ENCODE measurements around the gene TDRD9.
"Not testable (repeated sequence)": the region's sequence is repeated elsewhere in the genome, so short reads cannot be mapped to it uniquely, and the experiment has no call there.

The TDRD9 gene

DNA sequence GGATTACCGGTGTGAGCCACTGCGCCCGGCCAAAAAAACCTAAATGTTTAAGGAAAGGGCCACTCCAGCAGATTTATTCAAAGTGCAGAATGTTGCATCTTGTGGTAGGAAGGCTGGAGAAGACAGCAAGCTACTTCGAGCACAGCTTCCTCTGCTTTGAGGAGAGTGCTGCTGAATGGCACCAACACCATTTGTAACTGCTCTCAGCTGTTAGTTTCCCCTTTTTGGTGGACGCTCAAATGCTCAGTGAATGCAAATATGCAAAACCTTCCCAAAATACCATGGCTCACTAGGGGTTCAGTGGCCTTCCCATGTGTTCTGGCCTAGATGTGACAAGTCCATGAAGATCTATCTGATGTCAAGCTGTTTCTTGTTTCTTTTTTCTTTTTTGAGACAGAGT lies 2.9 kb upstream of the TDRD9 start:
- DNase-seq (ENCODE audit: low spot score) = no peak

DNA sequence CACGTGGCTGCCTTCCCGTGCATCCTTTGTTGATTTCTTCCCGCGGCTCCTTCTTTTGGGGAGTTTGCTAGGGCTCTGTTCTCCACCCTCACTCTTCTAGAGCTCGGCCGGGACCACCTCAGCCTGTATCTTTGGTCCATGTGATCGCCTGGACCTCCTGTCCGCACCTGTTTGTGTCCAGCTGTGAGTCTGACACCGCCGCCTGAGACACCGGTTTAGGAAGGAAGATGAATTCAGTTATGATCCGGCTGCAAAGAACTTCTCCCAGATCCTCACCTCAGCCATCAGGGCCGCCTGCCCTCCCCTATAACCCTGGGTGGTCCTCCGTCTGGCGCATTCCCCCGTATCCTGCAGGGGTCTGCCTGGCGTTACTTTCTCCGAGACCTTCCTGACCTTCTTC lies 690 bp upstream of the TDRD9 start:
- no peak for DNase-seq (ENCODE audit: low spot score)

DNA sequence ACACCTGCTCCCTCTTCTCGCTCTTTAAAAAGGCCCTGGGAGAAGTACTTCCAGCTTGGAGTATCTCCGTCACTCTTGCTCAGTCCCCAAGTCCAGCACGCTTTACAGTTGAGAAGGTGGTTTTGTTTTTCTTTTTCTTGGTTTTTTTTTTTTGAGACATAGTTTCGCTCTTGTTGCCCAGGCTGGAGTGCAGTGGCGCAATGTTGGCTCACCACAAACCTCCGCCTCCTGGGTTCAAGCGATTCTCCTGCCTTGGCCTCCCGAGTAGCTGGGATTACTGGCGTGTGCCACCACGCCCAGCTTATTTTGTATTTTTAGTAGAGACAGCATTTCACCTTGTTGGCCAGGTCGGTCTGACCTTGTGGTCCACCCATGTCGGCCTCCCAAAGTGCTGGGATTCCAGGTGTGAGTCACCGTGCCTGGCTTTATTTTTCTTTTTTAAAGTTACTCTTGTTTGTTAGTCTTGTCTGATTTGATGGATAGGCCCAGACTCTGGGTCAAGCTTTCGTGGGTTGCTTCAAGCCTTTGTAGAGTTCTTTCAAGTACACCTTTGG lies 1.9 kb downstream of the TDRD9 start:
- no peak for DNase-seq (ENCODE audit: low spot score)

DNA sequence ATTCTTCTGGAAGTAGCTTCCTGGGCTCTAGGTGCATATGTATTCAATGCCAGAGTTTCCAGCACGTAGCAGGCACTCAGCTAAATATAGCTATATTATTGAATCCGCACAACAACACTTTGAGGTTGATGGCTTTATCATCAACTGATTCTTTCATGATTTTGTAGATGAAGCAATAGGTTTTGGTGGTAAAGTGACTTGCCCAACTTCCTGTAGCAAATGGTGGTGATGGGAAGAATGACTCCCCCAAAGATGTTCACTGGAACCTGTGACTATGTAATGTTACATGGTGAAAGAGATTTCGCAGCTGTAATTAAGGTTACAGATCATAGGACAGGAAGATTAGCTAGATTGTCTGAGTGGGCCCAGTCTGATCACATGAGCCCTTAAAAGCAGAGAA lies 3.2 kb downstream of the TDRD9 start:
- no peak for DNase-seq (ENCODE audit: low spot score)

DNA sequence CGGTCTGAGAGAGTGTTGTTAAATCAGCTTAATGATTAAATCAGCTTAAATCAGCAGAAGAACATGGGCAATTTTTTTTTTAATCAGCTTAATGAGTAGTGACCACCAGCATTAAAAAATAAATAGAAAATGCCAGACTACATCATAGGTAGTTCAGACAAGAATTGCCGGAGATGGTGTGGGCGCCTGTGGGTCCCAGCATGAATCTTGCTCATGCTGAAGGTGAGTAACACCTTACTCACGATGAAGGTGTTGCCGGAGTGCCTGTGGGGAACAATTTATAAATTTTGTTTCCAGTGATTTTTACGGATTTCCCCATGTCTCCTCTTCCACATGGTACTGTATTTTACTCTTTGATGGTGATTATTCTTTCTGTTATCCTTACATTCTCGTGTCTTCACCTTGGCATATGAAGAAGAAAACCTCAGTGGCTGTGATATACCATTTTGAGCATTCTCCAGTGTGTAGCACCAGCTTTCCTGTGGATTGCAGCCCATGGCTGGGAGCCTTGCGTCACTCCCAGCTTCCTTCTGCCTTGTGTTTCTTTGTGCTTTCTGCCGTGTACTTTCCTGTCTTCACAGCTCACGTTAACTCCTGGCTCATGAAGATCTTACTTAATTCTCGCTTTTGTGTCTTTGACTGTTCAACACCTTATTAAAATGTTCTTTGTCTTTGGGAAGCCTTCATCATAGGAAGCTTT lies 4.7 kb downstream of the TDRD9 start:
- no peak for DNase-seq (ENCODE audit: low spot score)

DNA sequence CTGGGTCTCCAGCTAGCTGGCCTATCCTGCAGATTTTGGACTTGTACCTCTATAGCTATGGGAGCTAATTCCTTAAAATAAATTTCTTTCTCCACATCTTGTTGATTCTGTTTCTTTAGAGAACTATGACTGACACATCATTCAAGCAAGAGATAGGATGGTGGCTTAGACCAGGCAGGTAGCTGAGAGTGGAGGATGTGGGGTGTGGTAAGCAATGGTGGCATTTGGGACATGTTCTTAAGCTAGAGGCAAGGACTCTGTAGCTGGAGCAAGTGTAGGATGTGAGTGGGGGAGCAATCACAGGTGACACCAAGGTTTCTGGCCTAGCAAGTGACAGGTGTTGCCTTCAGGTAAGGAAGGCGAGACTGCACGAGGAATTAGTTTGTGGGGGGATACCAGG lies 6.8 kb downstream of the TDRD9 start:
- no peak for DNase-seq (ENCODE audit: low spot score)

DNA sequence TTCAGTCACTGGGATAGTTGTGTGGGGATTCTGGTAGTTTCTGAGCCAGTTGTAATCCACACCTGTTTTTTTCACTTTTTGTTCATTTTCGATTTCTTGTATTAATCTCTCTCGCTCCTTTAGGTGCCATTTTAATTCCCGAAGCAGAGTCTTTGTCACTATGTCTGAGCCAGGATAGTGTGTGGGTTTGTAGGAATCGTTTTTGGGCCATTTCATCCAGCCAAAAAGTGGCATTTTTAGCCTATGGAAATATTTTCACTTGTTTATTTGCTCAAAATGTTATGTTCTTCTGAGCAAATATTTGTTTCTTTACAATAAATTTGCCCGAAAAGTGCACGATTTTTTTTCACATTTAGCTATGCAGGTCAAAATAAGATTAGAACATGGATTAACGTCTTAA lies 13.2 kb downstream of the TDRD9 start:
- no peak for DNase-seq (ENCODE audit: low spot score)

DNA sequence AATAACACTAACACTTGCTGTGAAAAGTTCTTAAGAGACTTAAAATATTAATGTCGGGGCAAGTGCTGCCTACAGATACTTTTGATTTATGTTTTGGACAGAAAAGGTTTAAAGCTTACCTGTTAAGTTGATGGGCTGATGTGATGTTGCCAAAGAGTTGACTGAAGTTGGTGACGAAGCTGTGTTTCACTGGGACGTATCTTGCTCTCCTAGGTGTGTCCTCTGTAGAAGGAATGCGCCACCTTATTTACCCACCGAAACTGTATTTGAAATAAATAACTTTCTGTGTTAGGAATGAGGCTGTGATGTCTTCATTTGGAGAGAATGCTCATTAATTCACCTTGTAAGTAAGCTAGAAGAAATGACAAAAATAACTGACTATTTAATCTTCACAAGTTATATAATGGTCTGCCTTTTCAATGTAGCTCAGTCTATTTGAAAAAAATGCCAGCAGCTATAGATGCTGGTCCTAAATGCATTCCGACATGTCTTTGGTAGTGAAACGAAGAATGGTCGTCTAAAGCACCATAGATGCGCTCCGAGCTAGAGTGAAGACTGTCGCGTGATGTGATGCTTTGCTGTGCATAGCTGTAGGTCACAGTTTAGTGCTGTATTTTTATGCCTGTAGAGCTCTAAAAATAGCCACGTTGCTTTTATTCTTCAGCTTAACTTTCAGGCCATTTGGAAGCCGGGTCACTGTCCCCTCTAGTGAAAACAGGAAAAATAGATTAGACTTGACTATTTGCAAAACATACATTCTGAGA lies 13.9 kb downstream of the TDRD9 start, which contains the start of gene RD3L:
Gene RD3L (minus strand): TSS at position 557 of the 764 bp plus-strand sequence. CDS start 834 bp downstream, outside the sequence.
- DNase-seq (ENCODE audit: low spot score) = no peak

DNA sequence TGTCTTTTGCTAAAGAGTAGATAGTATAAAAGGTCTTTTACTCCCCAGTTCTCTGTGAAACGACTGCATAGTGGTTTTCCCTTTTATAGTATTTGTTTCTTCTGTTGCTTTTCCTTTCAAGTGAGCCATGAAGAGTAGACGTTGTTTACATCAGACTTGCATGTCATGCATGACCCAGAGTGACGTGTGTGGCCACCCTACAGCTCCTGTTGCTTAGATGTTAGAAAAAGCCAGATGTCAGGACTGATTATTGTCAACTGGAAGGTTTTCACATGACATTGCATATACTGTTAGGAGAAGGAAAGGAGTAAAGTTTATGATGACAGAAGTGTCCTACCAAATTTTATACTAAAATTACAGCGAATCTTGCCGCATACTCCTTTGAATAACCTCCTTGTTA lies 15.4 kb downstream of the TDRD9 start:
- DNase-seq (ENCODE audit: low spot score) = peak; percentile 83

DNA sequence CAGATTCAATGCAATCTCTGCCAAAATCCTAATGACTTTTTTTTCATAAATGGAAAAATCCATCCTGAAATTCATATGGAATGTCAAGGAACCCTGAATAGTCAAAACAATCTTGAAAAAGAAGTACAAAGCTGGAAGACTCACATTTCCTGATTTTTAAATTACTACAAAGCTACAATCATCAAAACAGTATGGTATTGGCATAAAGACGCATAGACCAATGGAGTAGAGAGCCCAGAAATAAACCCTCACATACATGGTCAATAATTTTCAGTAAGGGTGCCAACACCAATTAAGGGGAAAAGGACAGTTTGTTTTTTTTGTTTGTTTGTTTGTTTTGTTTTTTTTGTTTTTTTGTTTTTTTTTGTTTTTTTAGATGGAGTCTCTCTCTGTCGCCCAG lies 18.7 kb downstream of the TDRD9 start:
- DNase-seq (ENCODE audit: low spot score) = no peak

DNA sequence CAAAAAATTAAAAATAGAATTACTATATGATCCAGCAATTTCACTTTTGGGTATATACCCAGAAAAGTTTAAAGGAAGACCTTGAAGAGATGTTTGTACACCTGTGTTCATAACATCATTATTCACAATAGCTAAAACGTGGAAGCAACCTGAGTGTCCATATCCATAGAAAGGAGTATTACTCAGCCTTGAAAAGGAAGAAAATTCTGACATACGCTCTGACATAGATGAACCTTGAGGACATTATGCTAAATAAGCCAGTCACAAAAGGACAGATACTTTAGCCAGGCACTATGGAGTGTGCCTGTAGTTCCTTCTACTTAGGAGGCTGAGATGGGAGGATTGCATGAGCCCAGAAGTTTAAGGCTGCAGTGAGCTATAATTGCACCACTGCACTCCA lies 20.2 kb downstream of the TDRD9 start:
- DNase-seq (ENCODE audit: low spot score) = no peak

DNA sequence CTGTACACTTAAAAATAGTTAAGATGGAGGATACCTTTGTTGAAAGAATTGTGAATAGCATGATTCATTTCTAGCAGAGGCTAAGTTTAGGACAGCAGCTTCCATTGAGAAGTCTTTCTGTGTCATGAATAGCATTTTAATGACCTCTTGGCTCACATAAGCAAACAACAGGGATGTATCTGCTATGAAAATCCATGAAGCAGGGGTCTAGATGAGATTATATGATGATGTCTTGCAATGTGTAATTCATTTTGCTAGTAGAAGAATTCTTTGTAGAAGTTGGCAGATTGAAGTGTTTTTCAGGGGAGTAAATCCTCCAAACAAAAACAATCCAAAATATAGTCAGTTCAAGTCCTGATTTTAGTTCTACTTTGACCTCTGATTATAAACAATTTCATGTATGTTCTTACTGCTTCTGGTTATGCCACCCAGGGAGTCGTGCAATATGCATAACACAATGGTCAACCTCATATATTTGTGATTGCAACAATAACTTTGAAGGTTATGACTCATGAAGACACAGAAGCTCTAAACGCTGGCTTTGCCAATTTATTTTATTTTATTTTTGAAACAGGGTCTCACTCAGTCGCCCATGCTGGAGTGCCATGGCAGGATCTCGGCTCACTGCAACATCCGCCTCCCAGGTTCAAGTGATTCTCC lies 21.0 kb downstream of the TDRD9 start:
- no peak for DNase-seq (ENCODE audit: low spot score)

DNA sequence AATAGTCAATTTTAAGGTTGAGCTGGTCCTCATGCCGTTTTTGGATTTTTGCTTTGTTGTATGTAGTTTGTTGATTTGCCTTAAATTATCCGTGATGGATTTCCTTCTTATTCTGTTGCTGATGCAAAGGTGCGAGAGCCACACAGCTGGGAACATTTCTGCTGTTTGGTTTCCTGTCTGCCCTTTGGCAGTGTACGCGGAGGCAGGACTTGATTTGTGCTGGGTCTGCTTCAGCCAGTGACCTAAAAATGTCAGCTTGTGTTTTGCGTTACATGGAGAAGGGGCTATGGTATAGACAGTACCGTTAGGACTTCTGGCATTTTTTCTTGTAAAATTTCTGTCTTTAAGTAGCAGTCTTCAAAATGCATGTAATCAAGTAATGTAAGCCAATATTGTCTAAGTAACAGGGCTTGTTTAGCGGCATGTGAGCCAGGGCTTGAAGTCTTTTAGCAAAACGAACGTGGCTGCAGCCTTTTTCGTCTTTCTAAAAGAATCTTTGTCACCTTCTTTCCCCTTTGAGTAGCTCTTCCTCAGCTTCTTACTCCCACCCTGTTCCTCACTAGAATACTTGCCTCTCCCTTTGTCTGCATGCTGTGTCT lies 32.3 kb downstream of the TDRD9 start:
- no peak for DNase-seq (ENCODE audit: low spot score)

DNA sequence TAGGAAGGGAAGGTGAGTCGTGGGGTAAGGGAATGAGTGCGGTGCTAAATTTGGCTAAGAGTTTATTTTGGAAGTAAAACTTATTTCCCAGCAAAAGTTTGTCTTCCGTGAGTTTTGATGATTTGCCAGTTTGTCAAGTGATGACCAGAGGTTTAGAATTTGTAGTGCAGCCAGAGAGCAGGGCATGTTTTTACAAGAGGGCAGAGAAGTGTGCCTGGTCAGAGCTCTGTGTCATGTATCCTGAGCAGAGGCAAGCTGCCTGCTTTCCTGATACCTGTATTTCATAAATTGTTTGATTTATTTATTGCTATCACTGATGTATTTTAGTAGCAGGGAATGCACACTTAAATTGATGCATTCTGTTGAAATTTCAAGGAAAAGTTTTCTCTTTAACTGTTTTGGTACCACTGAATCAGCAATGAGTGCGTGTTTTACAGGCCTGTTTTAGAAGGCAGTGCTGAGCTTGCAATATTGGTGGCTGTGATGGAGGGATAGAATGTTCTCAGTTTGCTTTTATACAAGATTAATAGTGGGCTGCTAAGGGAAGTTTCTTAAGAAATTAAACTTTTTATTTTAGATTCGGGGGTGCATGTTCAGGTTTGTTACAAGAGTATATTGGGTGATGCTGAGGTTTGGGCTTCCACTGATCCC lies 33.8 kb downstream of the TDRD9 start:
- no peak for DNase-seq (ENCODE audit: low spot score)

DNA sequence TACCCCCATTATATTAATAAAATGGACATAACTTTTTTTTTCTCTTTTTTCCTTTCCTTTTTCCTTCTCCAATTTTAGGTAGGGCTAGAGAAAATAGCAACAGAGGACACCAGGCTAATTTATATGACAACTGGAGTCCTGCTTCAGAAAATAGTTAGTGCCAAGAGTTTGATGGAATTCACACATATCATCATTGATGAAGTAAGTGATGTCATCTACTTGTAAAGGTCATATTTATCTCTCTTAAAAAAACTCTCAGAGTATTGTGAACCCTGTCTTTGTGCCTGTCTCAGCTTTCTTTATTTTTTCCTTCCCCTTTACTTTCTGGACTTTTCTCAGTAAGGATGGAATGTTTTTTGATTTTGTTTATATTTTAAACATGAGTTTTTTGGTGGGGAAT lies 38.4 kb downstream of the TDRD9 start:
- no peak for DNase-seq (ENCODE audit: low spot score)

DNA sequence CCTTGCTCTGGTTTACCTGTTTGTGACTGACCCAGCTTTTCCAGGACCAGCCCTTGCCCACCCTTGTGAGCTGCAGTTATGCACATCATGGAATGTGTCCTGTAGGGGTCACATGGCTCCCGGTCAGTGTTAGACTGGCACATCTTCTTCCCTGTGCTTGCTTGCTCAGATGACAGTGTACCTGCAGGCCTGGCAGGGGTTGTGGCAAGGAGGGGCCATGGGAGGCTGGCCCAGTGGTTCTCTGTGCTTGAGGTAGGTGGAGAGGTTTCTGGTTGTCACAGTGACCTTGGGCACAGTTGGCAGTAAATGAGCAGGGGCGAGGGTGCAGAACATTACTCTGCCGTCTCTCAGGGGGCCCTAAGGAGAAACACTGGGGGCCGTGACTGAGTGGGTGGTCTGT lies 41.7 kb downstream of the TDRD9 start:
- no peak for DNase-seq (ENCODE audit: low spot score)

DNA sequence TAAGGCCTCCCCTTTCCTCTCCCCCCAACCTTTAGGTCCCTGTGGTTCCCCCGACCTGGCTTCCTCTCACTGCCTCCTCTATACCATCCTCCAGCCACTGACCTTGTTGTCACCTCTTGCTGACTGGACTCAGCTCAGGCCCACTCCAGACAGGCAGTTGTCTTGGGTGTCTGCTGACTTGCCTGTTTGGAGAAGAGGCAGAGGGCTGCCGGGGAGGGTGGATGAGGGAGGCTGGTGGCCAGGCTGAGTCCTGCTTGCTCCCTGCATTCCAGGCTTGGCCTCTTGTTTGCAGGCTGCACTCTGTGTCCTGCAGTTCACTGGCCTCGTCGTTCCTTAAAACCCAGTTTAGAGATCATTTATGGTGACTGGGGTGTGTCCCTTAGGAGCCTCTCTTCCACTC lies 45.1 kb downstream of the TDRD9 start:
- DNase-seq (ENCODE audit: low spot score) = no peak

DNA sequence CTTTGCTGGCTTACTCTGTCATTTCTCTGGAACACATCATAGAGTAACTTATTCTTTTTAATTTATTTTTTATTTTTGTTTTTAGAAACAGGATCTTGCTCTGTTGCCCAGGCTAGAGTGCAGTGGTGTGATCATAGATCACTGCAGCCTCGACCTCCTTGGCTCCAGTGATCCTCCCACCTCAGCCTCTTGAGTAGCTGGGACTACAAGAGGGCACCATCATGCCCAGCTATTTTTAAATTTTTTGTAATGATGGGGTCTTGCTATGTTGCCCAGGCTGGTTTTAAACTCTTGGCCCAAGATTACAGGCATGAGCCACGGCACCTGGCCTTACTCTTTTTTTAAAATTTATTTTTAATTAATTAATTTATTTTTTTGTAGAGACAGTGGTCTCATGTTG lies 46.3 kb downstream of the TDRD9 start:
- no peak for DNase-seq (ENCODE audit: low spot score)

DNA sequence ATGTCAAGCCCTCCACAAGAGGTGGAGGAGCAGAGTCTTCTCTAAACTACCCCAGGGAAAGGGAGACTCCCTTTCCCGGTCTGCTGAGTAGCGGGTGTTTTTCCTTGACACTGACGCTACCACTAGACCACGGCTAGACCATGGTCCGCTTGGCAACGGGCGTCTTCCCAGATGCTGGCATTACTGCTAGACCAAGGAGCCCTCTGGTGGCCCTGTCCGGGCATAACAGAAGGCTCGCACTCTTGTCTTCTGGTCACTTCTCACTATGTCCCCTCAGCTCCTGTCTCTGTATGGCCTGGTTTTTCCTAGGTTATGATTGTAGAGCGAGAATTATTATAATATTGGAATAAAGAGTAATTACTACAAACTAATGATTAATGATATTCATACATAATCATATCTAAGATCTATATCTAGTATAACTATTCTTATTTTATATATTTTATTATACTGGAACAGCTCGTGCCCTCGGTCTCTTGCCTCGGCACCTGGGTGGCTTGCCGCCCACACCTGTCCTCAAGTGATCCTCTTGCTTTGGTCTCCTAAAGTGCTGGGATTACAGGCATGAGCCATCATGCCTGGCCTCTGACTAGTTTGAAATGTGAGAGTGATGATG lies 52.5 kb downstream of the TDRD9 start:
- DNase-seq (ENCODE audit: low spot score) = not testable (repeated sequence)

DNA sequence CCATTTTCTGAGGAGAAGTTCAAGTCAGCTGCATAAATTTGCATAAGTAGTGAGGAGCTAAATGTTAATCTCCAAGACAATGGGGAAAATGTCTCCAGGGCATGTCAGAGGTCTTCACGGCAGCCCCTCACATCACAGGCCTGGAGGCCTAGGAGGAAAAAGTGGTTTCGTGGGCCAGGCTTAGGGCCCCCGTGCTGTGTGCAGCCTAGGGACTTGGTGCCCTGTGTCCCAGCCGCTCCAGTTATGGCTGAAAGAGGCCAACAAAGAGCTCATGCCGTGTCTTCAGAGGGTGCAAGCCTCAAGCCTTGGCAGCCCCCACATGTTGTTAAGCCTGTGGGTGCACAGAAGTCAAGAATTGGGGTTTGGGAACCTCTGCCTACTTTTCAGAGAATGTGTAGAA lies 55.9 kb downstream of the TDRD9 start:
- no peak for DNase-seq (ENCODE audit: low spot score)

DNA sequence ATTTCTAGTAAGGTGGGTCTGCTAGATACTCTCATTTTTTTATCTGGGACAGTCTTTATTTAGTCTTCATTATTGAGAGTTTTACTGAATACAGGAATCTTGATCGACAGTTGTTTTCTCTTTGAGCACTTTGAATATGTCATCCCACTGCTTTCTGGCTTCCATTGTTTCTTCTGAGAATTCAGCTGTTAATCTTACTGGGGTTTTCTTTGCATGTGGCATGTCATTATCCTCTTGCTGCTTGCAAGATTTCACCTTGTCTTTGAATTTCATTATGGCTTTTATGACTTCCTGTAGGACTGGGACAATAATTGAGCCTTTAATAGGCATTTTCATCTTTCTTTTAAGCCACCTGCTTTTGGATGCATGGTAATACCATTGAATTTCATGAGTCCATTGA lies 60.8 kb downstream of the TDRD9 start:
- DNase-seq (ENCODE audit: low spot score) = no peak

DNA sequence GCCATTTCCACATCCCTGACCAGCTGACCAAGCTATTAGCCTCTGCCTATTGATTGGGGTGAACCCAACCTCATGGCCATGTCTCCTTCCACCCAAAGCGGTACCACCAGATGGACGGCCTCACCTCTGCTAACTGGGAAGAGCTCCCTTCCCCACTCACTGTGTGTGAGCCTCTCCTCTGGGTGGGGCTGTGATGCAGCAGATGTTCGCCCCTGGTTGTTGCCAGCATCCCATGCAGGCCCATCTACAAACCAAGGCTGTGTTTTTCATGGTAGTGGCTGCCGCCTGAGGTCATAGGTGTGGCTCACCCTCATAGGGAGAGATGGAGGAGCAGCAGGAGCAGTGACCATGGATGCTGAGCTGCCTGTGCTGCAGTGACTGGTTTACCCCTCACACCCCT lies 61.7 kb downstream of the TDRD9 start:
- DNase-seq (ENCODE audit: low spot score) = no peak

All from hematopoietic multipotent progenitor cell treated with erythropoietin and hydrocortisone succinate and interleukin-3 and kit ligand, for 15 days (in vitro differentiated cells).